ENCODE measurements around the gene SNRNP48. TPM values are rescaled to one million over a fixed set of nuclear protein-coding genes. Genes with fewer than 3 reads are reported as not detected.

Gene SNRNP48
- total and polyA plus RNA-seq, 2 donors (not counting 3 experiments of a cell fraction or from before 2014, with no cell fraction given), result 4.2 to 13.2 TPM

- no peak overlapping the region for H3K27ac ChIP-seq (ENCODE audit: insufficient read depth, low read depth, low read length)
- intact Hi-C loops (cut with micrococcal nuclease) (no loop called here), dilution Hi-C loops (cut with MboI; ENCODE audit: extremely low pct_ligation_motif_present, low sequenced_read_pairs) (no loop called here)
- TF ChIP-seq MYC (IDR thresholded peaks at IDR 0.05; ENCODE audit: low read depth, low read length), result no peak
- TF ChIP-seq GATA2 (IDR thresholded peaks at IDR 0.05; ENCODE audit: insufficient read depth, insufficient read length, low read depth, low read length), result no peak
- TF ChIP-seq POLR2AphosphoS5 (IDR thresholded peaks at IDR 0.05; ENCODE audit: insufficient read depth, low read depth, low read length), result no peak
- TF ChIP-seq POLR2A (IDR thresholded peaks at IDR 0.05; ENCODE audit: low read depth, low read length), result no peak
- TF ChIP-seq EZH2 (IDR thresholded peaks at IDR 0.05; ENCODE audit: borderline replicate concordance, low read depth, low read length, severe bottlenecking), result no peak
- TF ChIP-seq CTCF (IDR thresholded peaks at IDR 0.05; ENCODE audit: extremely low read depth in 1 of 2, insufficient read depth in 1 of 2, low read depth in 1 of 2, low read length in 2 of 2), result no peak
- TF ChIP-seq MAX (IDR thresholded peaks at IDR 0.05; ENCODE audit: insufficient read depth, insufficient read length), result no peak
- TF ChIP-seq FOS (IDR thresholded peaks at IDR 0.05; ENCODE audit: borderline replicate concordance, insufficient read depth, low read length), result no peak
- TF ChIP-seq JUN (IDR thresholded peaks at IDR 0.05; ENCODE audit: borderline replicate concordance, insufficient read depth, insufficient read length, low read depth), result no peak
- no peak overlapping the region for H3K9ac ChIP-seq (replicated peaks; ENCODE audit: extremely low read depth, insufficient read depth, low read length)
- H3K9me1 ChIP-seq (replicated peaks; ENCODE audit: control insufficient read depth, extremely low read depth, insufficient read depth, low read length), result no peaks in the 10 kb centered on the region
- ChIA-PET POLR2A (no interaction called here), CTCF (interaction anchor here (1.1 kb wide), 1 partner anchor 12 kb away, joined by 3 read pairs; no protein-coding TSS in a partner anchor)
- H3K79me2 ChIP-seq (ENCODE audit: control insufficient read depth, insufficient read depth, low read length), result no peaks in the 10 kb centered on the region
- FAIRE-seq (no peak), DNase-seq (ENCODE audit: low read depth, low spot score) (no peak)
- H4K20me1 ChIP-seq (replicated peaks; ENCODE audit: control insufficient read depth, extremely low read depth, insufficient read depth, low read length), result no peaks in the 10 kb centered on the region
- H3K4me1 ChIP-seq (ENCODE audit: control insufficient read depth, extremely low read depth, insufficient read depth, low read length), result no peaks in the 10 kb centered on the region
- no peaks in the 10 kb centered on the region for H3K36me3 ChIP-seq (ENCODE audit: control insufficient read depth in 2 of 2, extremely low read depth in 1 of 2, insufficient read depth in 2 of 2, low read length in 2 of 2)
- no peaks in the 10 kb centered on the region for H3K9me3 ChIP-seq (replicated peaks; ENCODE audit: control insufficient read depth, insufficient read depth, low read length)
- BruUV-seq (replicated peaks), result no TSS peak
- H3K4me2 ChIP-seq (ENCODE audit: insufficient read depth, low read length), result no peak overlapping the region
- no peak overlapping the region for H3K4me3 ChIP-seq (replicated peaks in 1 of 3; ENCODE audit: insufficient read depth in 1 of 3, low read depth in 1 of 3, low read length in 3 of 3)
- no peak overlapping the region for H2AFZ ChIP-seq (ENCODE audit: low read depth, low read length)
- peaks cover 0 to 3% of the 10 kb centered on the region in 2 experiments for H3K27me3 ChIP-seq (ENCODE audit: control insufficient read depth in 2 of 2, insufficient read depth in 2 of 2, low read length in 2 of 2)
Measured at GRCh38 chr6:7568021-7568420, 22.0 kb upstream of the SNRNP48 start.

Data from endothelial cell of umbilical vein (primary cell).